ENCODE results near the gene NDRG3.
"Not testable (repeated sequence)": the region's sequence is repeated elsewhere in the genome, so short reads cannot be mapped to it uniquely, and the experiment has no call there.

Gene NDRG3

GRCh38 chr20:36687850-36688249 is 58.0 kb downstream of the NDRG3 start:
- DNase-seq (ENCODE audit: low read depth), result no peak

- no peak for DNase-seq (ENCODE audit: low read depth)
Measured at GRCh38 chr20:36686944-36687343, 58.9 kb downstream of the NDRG3 start.

- no peak for DNase-seq (ENCODE audit: low read depth)
Measured at GRCh38 chr20:36686504-36686903, 59.4 kb downstream of the NDRG3 start.

GRCh38 chr20:36684747-36685146 is 61.1 kb downstream of the NDRG3 start:
- DNase-seq (ENCODE audit: low read depth), result no peak

GRCh38 chr20:36682311-36682710 is 63.6 kb downstream of the NDRG3 start:
- DNase-seq (ENCODE audit: low read depth), result no peak

GRCh38 chr20:36677422-36677771 is 68.5 kb downstream of the NDRG3 start:
- no peak for DNase-seq (ENCODE audit: low read depth)

GRCh38 chr20:36676701-36677421 is 69.0 kb downstream of the NDRG3 start:
- no peak for DNase-seq (ENCODE audit: low read depth)

- not testable (repeated sequence) for DNase-seq (ENCODE audit: low read depth)
Measured at GRCh38 chr20:36675545-36675944, 70.3 kb downstream of the NDRG3 start.

- DNase-seq (ENCODE audit: low read depth), result no peak
Measured at GRCh38 chr20:36672991-36673390, 72.9 kb downstream of the NDRG3 start.

GRCh38 chr20:36670665-36671357 is 75.1 kb downstream of the NDRG3 start:
- no peak for DNase-seq (ENCODE audit: low read depth)

GRCh38 chr20:36666181-36666740 is 79.6 kb downstream of the NDRG3 start:
- DNase-seq (ENCODE audit: low read depth), result no peak

GRCh38 chr20:36663031-36663430 is 82.9 kb downstream of the NDRG3 start:
- no peak for DNase-seq (ENCODE audit: low read depth)

- no peak for DNase-seq (ENCODE audit: low read depth)
Measured at GRCh38 chr20:36658300-36658699, 87.6 kb downstream of the NDRG3 start.

GRCh38 chr20:36656733-36657132 is 89.2 kb downstream of the NDRG3 start:
- no peak for DNase-seq (ENCODE audit: low read depth)

- DNase-seq (ENCODE audit: low read depth), result no peak
Measured at GRCh38 chr20:36655004-36655403, 90.9 kb downstream of the NDRG3 start.

GRCh38 chr20:36654506-36654905 is 91.4 kb downstream of the NDRG3 start:
- DNase-seq (ENCODE audit: low read depth), result no peak

GRCh38 chr20:36653456-36653855 is 92.4 kb downstream of the NDRG3 start:
- DNase-seq (ENCODE audit: low read depth), result no peak

- no peak for DNase-seq (ENCODE audit: low read depth)
Measured at GRCh38 chr20:36647196-36648121, 98.4 kb downstream of the NDRG3 start.

- no peak for DNase-seq (ENCODE audit: low read depth)
Measured at GRCh38 chr20:36646678-36647077, 99.2 kb downstream of the NDRG3 start.

GRCh38 chr20:36645998-36646397 is 99.9 kb downstream of the NDRG3 start, which contains the start of gene SLA2:
TSS of gene SLA2 (minus strand) at chr20:36646196. CDS start at chr20:36641335, 4,861 bp downstream.
- no peak for DNase-seq (ENCODE audit: low read depth)

GRCh38 chr20:36645353-36645752 is 100.5 kb downstream of the NDRG3 start:
- DNase-seq (ENCODE audit: low read depth), result no peak

GRCh38 chr20:36644706-36645095 is 101.2 kb downstream of the NDRG3 start:
- no peak for DNase-seq (ENCODE audit: low read depth)

Measured in GM04504 (cell line).